ENCODE data around the gene DCUN1D1.

The DCUN1D1 gene

GRCh38 chr3:182925944-182926337, 54.4 kb downstream of the DCUN1D1 start:
- no peak for DNase-seq

- DNase-seq, result no peak
These were observed 54.9 kb downstream of the DCUN1D1 start for GRCh38 chr3:182925330-182925943.

- DNase-seq, result no peak
These were observed 58.5 kb downstream of the DCUN1D1 start for GRCh38 chr3:182921665-182922355.

GRCh38 chr3:182920515-182921084, 59.7 kb downstream of the DCUN1D1 start:
- DNase-seq, result no peak

GRCh38 chr3:182919866-182920357, 60.4 kb downstream of the DCUN1D1 start:
- no peak for DNase-seq

GRCh38 chr3:182917134-182917533, 63.2 kb downstream of the DCUN1D1 start:
- no peak for DNase-seq

GRCh38 chr3:182914341-182914740, 66.0 kb downstream of the DCUN1D1 start:
- no peak for DNase-seq

- no peak for DNase-seq
These were observed 66.4 kb downstream of the DCUN1D1 start for GRCh38 chr3:182913889-182914288.

GRCh38 chr3:182912474-182912873, 67.9 kb downstream of the DCUN1D1 start:
- no peak for DNase-seq

GRCh38 chr3:182911782-182912111, 68.6 kb downstream of the DCUN1D1 start:
- no peak for DNase-seq

- DNase-seq, result no peak
These were observed 69.2 kb downstream of the DCUN1D1 start for GRCh38 chr3:182910936-182911781.

GRCh38 chr3:182909318-182910040, 70.9 kb downstream of the DCUN1D1 start:
- peak; percentile 24 to 64 for DNase-seq

- DNase-seq, result no peak
These were observed 71.9 kb downstream of the DCUN1D1 start for GRCh38 chr3:182908471-182908870.

GRCh38 chr3:182906036-182906435, 74.3 kb downstream of the DCUN1D1 start:
- DNase-seq, result no peak

GRCh38 chr3:182905623-182906022, 74.7 kb downstream of the DCUN1D1 start:
- DNase-seq, result no peak

- DNase-seq, result no peak
These were observed 76.2 kb downstream of the DCUN1D1 start for GRCh38 chr3:182904164-182904563.

- no peak for DNase-seq
These were observed 78.1 kb downstream of the DCUN1D1 start for GRCh38 chr3:182902236-182902635.

- no peak for DNase-seq
These were observed 83.8 kb downstream of the DCUN1D1 start for GRCh38 chr3:182896553-182896952.

- no peak for DNase-seq
These were observed 84.7 kb downstream of the DCUN1D1 start for GRCh38 chr3:182895513-182896112.

- DNase-seq, result no peak
These were observed 88.1 kb downstream of the DCUN1D1 start for GRCh38 chr3:182892226-182892625.

- DNase-seq, result no peak
These were observed 89.0 kb downstream of the DCUN1D1 start for GRCh38 chr3:182891364-182891763.

GRCh38 chr3:182889948-182890629, 90.2 kb downstream of the DCUN1D1 start:
- no peak for DNase-seq
